Bronchial epithelial cell (primary cell): ENCODE results near the gene SNX9. TPM values are rescaled to one million over a fixed set of nuclear protein-coding genes. Genes with fewer than 3 reads are reported as not detected.

Source experiments
- DNase-seq: peaks from one replicate; pipeline ENCODE4 v3.0.0-alpha.2; 2010; ENCODE audit warnings: low read depth
- FAIRE-seq: peaks from 2 replicates; lab custom pipeline; 2011; peaks lifted over from hg19 to GRCh38; lab: Jason Lieb, UNC
- H3K27me3 ChIP-seq: 2 replicates; pipeline ENCODE4 v1.5.1; 2011; ENCODE audit warnings: low read length; ENCODE audit not compliant: control insufficient read depth, insufficient read depth
- H3K36me3 ChIP-seq: 2 replicates; pipeline ENCODE4 v1.5.1; 2011; ENCODE audit warnings: low read length; ENCODE audit not compliant: control insufficient read depth, insufficient read depth
- H3K4me3 ChIP-seq: 2 replicates; pipeline ENCODE4 v1.5.1; 2011; ENCODE audit warnings: mild to moderate bottlenecking, low read depth, low read length, control low read depth
- total RNA-seq: library from RNA; depleted of rRNA; stranded (reverse); fragments of >200 nt; gene quantifications from 2 replicates; pipeline ENCODE4 v1.2.1, GENCODE V29; 2014
- TF ChIP-seq, protein P1 (sequence below): IDR thresholded peaks from 2 replicates; pipeline ENCODE4 v1.5.1; 2011; ENCODE audit warnings: mild to moderate bottlenecking, moderate library complexity, low read length, control low read depth, inconsistent platforms; ENCODE audit not compliant: insufficient read depth, severe bottlenecking

The SNX9 gene
- total RNA-seq, 1 donor from 2014 or later, result 26.6 TPM

DNA sequence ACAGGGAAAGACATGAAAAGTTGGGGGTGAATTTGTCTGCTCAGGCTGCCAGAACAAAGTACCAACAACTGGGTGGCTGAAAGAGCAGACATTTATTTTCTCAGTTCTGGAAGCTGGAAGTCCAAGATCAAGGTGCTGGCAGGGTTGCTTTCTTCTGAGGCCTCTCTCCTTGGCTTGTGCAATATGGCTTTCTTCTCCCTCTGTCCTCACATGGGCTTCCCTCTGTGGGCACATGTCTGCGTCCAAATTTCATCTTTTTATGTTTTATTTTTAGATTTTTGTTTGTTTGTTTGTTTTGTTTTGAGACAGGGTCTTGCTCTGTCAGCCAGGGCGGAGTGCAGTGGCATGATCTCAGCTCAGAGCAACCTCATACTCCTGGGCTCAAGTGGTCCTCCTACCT, 152.4 kb downstream of the SNX9 start:
- TF ChIP-seq, protein P1, sequence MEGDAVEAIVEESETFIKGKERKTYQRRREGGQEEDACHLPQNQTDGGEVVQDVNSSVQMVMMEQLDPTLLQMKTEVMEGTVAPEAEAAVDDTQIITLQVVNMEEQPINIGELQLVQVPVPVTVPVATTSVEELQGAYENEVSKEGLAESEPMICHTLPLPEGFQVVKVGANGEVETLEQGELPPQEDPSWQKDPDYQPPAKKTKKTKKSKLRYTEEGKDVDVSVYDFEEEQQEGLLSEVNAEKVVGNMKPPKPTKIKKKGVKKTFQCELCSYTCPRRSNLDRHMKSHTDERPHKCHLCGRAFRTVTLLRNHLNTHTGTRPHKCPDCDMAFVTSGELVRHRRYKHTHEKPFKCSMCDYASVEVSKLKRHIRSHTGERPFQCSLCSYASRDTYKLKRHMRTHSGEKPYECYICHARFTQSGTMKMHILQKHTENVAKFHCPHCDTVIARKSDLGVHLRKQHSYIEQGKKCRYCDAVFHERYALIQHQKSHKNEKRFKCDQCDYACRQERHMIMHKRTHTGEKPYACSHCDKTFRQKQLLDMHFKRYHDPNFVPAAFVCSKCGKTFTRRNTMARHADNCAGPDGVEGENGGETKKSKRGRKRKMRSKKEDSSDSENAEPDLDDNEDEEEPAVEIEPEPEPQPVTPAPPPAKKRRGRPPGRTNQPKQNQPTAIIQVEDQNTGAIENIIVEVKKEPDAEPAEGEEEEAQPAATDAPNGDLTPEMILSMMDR, result no peak
- no peaks in the 10 kb centered on the region for H3K27me3 ChIP-seq
- FAIRE-seq (no peak), DNase-seq (no peak)
- H3K36me3 ChIP-seq, result no peaks in the 10 kb centered on the region
- no peak overlapping the region for H3K4me3 ChIP-seq

DNA sequence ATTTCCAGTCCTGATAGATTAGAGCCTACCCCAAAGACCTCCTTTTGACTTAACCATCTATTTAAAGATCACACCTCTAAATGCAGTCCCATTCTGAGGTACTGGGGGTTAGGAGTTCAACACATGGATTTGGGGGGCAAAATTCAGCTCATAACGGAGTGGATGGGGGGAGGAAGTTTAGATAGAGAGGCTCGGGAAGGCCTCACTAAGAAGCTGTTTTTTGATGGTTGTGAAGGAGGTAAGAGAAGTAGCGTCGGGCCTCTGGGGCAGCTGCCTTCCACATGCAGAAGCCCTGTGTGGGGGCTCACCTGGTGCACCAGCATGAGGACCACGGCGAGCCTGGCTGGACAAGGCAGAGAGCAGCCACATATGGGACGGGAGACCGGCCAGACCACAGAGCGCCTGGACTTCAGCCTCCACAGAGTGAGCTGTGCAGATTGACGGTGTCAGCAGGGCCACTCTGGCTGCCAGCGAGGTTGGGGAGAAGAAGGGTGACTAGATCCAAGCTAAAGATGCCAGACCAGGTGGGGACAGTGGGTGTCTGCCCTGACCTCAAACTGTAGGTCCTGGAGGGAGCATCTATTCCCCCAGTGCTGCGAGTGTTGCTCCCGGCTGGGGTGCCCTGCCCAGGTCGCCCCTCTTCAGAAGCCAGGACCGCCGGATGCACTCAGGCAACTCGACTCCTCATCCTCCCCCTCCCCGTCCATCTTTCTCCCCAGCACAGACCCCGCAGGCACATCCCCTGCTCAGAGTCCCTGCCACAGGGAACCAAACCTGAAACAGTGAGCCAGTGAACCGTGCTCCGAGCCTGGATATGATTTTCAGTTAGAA, 153.5 kb downstream of the SNX9 start:
- no peak overlapping the region for H3K4me3 ChIP-seq
- peaks cover 1% of the 10 kb centered on the region for H3K27me3 ChIP-seq
- DNase-seq (no peak), FAIRE-seq (no peak)
- TF ChIP-seq, protein P1, result no peak
- H3K36me3 ChIP-seq, result no peaks in the 10 kb centered on the region

DNA sequence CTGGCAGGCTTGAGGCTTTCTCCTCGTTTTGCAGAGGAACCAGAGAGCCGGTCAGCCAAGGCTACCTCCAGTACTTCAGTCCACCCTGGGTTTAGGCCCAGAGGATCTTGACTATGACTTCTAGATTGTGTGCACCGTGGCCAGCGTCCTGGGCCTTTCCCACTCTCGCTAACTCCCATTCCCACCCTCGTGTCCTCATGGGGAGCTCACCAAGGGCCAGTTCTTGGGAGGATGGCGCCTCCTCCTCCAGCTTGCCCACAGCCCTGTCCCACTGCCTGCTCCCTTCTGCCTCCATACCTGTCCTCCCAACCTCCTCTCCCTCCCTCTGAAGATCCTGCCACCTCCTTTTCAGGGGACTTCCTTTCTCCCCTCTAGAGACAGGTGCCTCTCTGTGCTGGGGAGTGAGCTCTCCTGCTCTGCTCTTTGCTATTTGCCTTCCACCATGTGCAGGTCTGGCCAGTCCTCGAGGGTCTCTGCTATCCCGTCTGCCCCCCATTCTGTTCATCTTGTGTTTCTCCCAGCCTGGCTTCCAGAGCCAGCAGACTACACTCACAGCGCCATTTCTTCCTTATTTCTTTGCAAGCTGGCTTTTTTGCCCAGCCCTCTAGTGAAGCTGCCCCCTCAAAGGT, 154.2 kb downstream of the SNX9 start:
- TF ChIP-seq, protein P1, result no peak
- Histone ChIP-seq H3K36me3 (no peaks in the 10 kb centered on the region), H3K4me3 (no peak overlapping the region), H3K27me3 (peaks cover 1% of the 10 kb centered on the region)
- FAIRE-seq (no peak), DNase-seq (no peak)

DNA sequence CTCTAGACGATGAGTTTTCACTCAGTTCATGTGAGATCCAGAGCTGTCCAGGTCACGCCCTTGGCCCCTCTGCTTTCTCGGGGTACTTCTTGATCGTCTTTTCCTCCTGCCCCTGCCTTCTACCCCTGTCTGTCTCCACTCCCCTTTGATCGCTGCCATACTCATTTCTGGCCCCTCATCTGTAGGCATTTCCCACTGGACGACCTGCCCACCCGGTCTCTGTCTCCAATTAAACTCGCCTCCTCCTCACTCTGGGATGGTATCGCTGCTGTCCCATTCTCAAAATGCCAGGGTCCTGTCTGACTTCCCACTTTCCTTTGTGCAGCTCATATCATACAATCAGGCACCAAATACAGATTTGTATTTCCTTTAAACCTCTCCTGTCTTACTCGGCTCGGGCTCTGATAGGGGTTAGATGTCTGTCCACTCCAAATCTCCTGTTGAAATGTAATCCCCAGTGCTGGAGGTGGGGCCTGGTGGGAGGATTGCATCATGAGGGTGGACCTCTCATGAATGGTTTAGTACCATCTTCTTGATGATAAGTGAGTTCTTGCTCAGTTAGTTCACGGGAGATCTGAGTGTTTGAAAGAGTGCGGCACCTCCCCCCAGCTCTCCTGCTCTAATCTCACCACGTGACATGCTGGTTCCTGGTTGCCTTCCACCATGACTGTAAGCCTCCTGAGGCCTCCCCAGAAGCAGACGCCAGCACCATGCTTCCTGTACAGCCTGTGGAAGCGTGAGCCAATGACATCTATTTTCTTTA, 155.2 kb downstream of the SNX9 start:
- FAIRE-seq (no peak), DNase-seq (no peak)
- H3K36me3 ChIP-seq, result no peaks in the 10 kb centered on the region
- peaks cover 1% of the 10 kb centered on the region for H3K27me3 ChIP-seq
- no peak overlapping the region for H3K4me3 ChIP-seq
- TF ChIP-seq, protein P1, result no peak

DNA sequence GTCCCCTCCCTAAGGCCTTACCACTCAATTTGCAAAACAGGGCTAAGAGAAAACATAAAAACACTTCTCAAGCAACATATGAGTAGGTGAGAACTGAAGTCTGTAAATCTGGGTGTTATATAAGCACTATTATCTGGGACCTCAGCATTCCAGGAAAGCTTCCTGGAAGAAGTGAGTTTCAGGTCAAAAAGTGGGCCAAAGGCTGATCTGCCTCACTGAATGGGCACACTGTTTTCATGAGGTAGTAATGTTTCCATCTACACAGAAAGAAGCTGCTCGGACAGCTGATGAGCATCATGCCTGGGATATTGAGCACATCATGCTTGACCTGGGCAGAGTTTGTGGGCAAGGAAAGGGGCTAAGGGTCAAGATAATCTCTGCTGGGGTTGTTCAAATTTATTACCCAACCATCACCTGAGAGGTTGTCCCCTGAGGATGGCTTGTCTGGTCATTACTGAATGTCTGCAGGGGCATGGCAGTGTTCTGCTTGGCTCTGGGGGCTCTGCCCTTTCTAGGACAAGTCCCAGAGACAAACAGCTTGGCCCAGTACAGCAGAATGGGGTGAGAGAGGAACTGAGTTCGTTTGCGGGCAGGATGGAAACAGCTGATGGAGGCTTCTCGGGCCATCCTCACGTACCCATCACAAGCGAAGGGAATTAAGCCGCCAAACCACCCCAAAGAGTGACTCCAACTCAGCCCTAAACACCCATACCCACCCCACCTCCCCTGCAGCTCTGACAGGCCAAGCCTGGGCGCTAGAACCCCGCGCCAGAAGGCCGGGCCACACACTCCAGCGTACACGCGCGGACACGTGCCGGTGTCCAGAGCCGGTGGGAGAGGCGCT, 157.5 kb downstream of the SNX9 start:
- DNase-seq (no peak), FAIRE-seq (no peak)
- H3K36me3 ChIP-seq, result no peaks in the 10 kb centered on the region
- TF ChIP-seq, protein P1, result no peak
- peaks cover 1% of the 10 kb centered on the region for H3K27me3 ChIP-seq
- H3K4me3 ChIP-seq, result peak overlapping the region; percentile 95
